ENCODE data around the gene ZNF335.

- TF ChIP-seq POLR2A (IDR thresholded peaks at IDR 0.05; ENCODE audit: low read depth, low read length) (no peak), POLR2AphosphoS5 (IDR thresholded peaks at IDR 0.05; ENCODE audit: low read depth, low read length) (no peak), TAF1 (IDR thresholded peaks at IDR 0.05; ENCODE audit: low read depth, low read length) (no peak)
Measured at GRCh38 chr20:45918779-45919537, 53.0 kb downstream of the ZNF335 start.
